B cell (primary cell): ENCODE data around the gene SUGCT. TPM values are rescaled to one million over a fixed set of nuclear protein-coding genes. Genes with fewer than 3 reads are reported as not detected.

Experiments used
- ATAC-seq: fragments of 200-7000 bp; cut with Tn5 transposase; one replicate; pipeline ENCODE4 v1.10.0; 2021; ENCODE audit warnings: low read depth, mild to moderate bottlenecking, moderate number of reproducible peaks, moderate library complexity
- CTCF ChIA-PET: fragments of 350-600 bp; sonication (Branson Sonifier 250); formaldehyde crosslinking; loops from one replicate; lab custom pipeline; 2021; ENCODE audit warnings: antibody characterized with exemption, inconsistent platforms; lab: Charles Lee
- POLR2A ChIA-PET: fragments of 350-600 bp; sonication (Branson Sonifier 250); formaldehyde crosslinking; loops from one replicate; lab custom pipeline; 2021; ENCODE audit warnings: antibody characterized with exemption; lab: Charles Lee
- DNase-seq: peaks from one replicate; pipeline ENCODE4 v3.0.0; 2013
- H2AFZ ChIP-seq: 2 replicates; pipeline ENCODE4 v1.6.1; 2012; ENCODE audit warnings: mild to moderate bottlenecking, low read depth, low read length; ENCODE audit not compliant: insufficient read depth, poor library complexity, severe bottlenecking
- H3K27ac ChIP-seq, 2 donors: 1 replicate in 1 of 2; 2 replicates in 1 of 2; pipeline ENCODE4 v1.5.1; 2012 to 2013; ENCODE audit warnings: low read length in 2 of 2, mild to moderate bottlenecking in 2 of 2, moderate library complexity in 1 of 2
- H3K27me3 ChIP-seq, 4 experiments: fragments of 200-600 bp in 1 of 4; sonication (generic) in 1 of 4; replicated peaks in 1 of 4; 1 replicate in 2 of 4; 2 replicates in 2 of 4; pipeline versions ENCODE4 v1.6.1 to v1.7.0; 2013 to 2016; ENCODE audit warnings: low read length in 3 of 4, mild to moderate bottlenecking in 2 of 4, mixed read lengths in 1 of 4, moderate library complexity in 1 of 4; ENCODE audit not compliant: insufficient read depth in 4 of 4, control insufficient read depth in 3 of 4; ENCODE audit errors: control extremely low read depth in 1 of 4
- H3K36me3 ChIP-seq, 2 experiments: replicated peaks in 1 of 2; 1 replicate in 1 of 2; 2 replicates in 1 of 2; pipeline versions ENCODE4 v1.6.1 to v1.7.1; 2013; ENCODE audit warnings: low read length in 1 of 2; ENCODE audit not compliant: insufficient read depth in 2 of 2, control insufficient read depth in 1 of 2; ENCODE audit errors: control extremely low read depth in 1 of 2, extremely low read depth in 1 of 2
- H3K4me1 ChIP-seq, 2 donors: fragments of 200-600 bp in 1 of 2; sonication (generic) in 1 of 2; 1 replicate in 1 of 2; 2 replicates in 1 of 2; pipeline versions ENCODE4 v1.5.1 to v1.6.1; 2013 to 2017; ENCODE audit warnings: low read length in 2 of 2; ENCODE audit not compliant: control insufficient read depth in 2 of 2, insufficient read depth in 2 of 2
- H3K4me2 ChIP-seq: replicated peaks from 2 replicates; pipeline ENCODE3; 2012; ENCODE audit warnings: mild to moderate bottlenecking, low read depth, low read length; ENCODE audit not compliant: poor library complexity, severe bottlenecking
- H3K4me3 ChIP-seq, 5 experiments: fragments of 200-600 bp in 1 of 5; sonication (generic) in 1 of 5; 1 replicate in 3 of 5; 2 replicates in 2 of 5; pipeline versions ENCODE4 v1.5.1 to v1.7.0; 2011 to 2016; ENCODE audit warnings: low read length in 4 of 5, mild to moderate bottlenecking in 4 of 5, low read depth in 2 of 5, control low read depth in 1 of 5, moderate library complexity in 1 of 5; ENCODE audit not compliant: insufficient read depth in 1 of 5; ENCODE audit errors: control extremely low read depth in 1 of 5, extremely low read depth in 1 of 5
- H3K79me2 ChIP-seq: fragments of 200-600 bp; sonication (generic); one replicate; pipeline ENCODE4 v1.6.0; 2016; ENCODE audit warnings: low read length; ENCODE audit not compliant: control insufficient read depth, insufficient read depth
- H3K9ac ChIP-seq: fragments of 200-600 bp; sonication (generic); 2 replicates; pipeline ENCODE4 v1.6.1; 2017; ENCODE audit warnings: mild to moderate bottlenecking, low read length, moderate library complexity
- H3K9me3 ChIP-seq, 3 donors: one replicate each; pipeline versions ENCODE4 v1.6.1 to v1.7.1; 2013; ENCODE audit warnings: low read length in 2 of 3; ENCODE audit not compliant: control insufficient read depth in 2 of 3, insufficient read depth in 1 of 3; ENCODE audit errors: control extremely low read depth in 1 of 3
- H4K20me1 ChIP-seq: 2 replicates; pipeline ENCODE4 v1.6.0; 2012; ENCODE audit warnings: mild to moderate bottlenecking, low read length; ENCODE audit not compliant: insufficient read depth, control insufficient read depth, poor library complexity, severe bottlenecking
- H3K27ac Mint-ChIP-seq: one replicate; pipeline ENCODE4 v1.8.0; 2021; ENCODE audit warnings: mixed read lengths
- H3K27me3 Mint-ChIP-seq: one replicate; pipeline ENCODE4 v1.8.0; 2021; ENCODE audit warnings: mixed read lengths
- H3K4me1 Mint-ChIP-seq: one replicate; pipeline ENCODE4 v1.8.0; 2021; ENCODE audit warnings: mixed read lengths
- H3K4me3 Mint-ChIP-seq: one replicate; pipeline ENCODE4 v1.8.0; 2021; ENCODE audit warnings: mixed read lengths
- H3K9me3 Mint-ChIP-seq: one replicate; pipeline ENCODE4 v1.8.0; 2022; ENCODE audit warnings: mixed read lengths; ENCODE audit not compliant: insufficient read depth
- CTCF ChIP-seq: fragments of 200-600 bp; IDR thresholded peaks from one replicate; pipeline ENCODE4 v1.8.0; 2022; ENCODE audit warnings: antibody characterized with exemption, mild to moderate bottlenecking
- EZH2 ChIP-seq: IDR thresholded peaks from 2 replicates; pipeline ENCODE4 v1.6.1; 2012; ENCODE audit warnings: borderline replicate concordance, low read depth, mild to moderate bottlenecking, moderate library complexity, low read length; ENCODE audit not compliant: insufficient read depth, poor library complexity, severe bottlenecking
- WGBS: methylation state at CpG from one replicate; pipeline ENCODE4 v1.1.5; 2013; ENCODE audit warnings: missing lambda C conversion rate; ENCODE audit not compliant: insufficient coverage; 5-methylcytosine and 5-hydroxymethylcytosine counted together
- intact Hi-C: fragments of 100-400 bp; cut with micrococcal nuclease; formaldehyde crosslinking; loops from one replicate; pipeline ENCODE4 v1.10.0; 2022
- polyA plus RNA-seq: library from polyadenylated mRNA; depleted of rRNA; stranded (reverse); fragments of >200 nt; gene quantifications from 2 replicates; pipeline ENCODE4 v1.2.3, GENCODE V29; 2012
- total RNA-seq, 2 donors: library from RNA; stranded (reverse); fragments of 120-200 nt in 1 of 2; gene quantifications; 1 replicate in 1 of 2; 2 replicates in 1 of 2; pipeline versions ENCODE4 v1.2.3 to v1.2.4, GENCODE V29; 2013 to 2022

SUGCT gene
- total and polyA plus RNA-seq, 2 donors (not counting 1 experiment from before 2014, with no cell fraction given), result 0.19 to 0.86 TPM

DNA sequence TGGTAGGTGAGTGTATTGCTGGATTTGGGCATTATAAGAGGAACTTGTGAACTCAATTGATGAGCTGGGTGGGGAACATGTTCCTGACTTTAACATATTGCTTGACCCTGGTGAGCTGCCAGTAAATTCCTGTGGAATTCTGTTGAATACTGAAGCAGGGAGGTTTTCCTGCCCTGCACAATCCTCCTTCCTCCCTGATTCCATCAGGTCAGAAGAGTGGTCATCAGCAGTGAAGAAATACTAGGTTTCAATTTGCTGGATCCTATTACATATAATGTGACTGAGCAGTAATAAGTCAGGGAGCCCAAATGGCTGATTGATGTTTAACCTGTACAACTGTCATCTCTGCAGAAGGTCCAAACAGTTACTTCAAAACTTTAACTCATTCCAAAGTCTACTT is 581.2 kb downstream of the SUGCT start:
- H3K79me2 ChIP-seq, result no peaks in the 10 kb centered on the region

DNA sequence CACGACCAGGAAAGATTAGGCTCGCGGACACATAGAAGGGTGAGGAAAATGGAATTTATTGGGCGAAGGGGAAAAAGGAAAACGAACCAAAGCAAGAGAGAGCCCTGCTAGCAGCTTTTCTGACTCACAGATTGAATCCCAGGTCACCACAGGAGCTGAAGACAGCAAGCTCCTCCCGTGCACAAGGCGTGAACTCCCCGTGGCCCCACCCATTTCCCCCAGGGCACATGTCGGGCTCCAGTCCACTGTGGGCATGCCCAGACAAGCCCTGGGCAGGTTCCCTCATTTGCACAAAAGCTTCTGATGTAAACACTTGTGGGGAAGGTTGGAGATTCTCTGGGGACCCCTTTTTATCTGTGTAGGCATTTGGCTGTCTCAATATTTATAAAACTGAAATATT is 582.4 kb downstream of the SUGCT start:
- CTCF ChIA-PET, result no interaction called here
- Histone ChIP-seq H3K4me1 (no peaks in the 10 kb centered on the region), H3K4me3 (no peak overlapping the region), H2AFZ (no peak overlapping the region), H3K9ac (no peak overlapping the region), H3K9me3 (no peaks in the 10 kb centered on the region), H3K27ac (no peak overlapping the region), H3K79me2 (no peaks in the 10 kb centered on the region), H3K36me3 (no peaks in the 10 kb centered on the region), H3K27me3 (no peaks in the 10 kb centered on the region), H3K4me2 (no peak overlapping the region), H4K20me1 (no peaks in the 10 kb centered on the region)
- Mint-ChIP-seq H3K27ac (no peak overlapping the region), H3K9me3 (no peaks in the 10 kb centered on the region), H3K4me3 (no peak overlapping the region), H3K27me3 (peaks cover 3% of the 10 kb centered on the region), H3K4me1 (no peaks in the 10 kb centered on the region)
- ATAC-seq, result no peak
- intact Hi-C loops, result no loop called here
- POLR2A ChIA-PET, result no interaction called here
- 60% methylated on average over 1 of the region's 9 CpGs for WGBS
- DNase-seq, result no peak
- TF ChIP-seq CTCF (no peak), EZH2 (no peak)

More for the DNA sequence above, 581.2 kb downstream of the SUGCT start:
- H2AFZ ChIP-seq, result no peak overlapping the region
- H4K20me1 ChIP-seq, result no peaks in the 10 kb centered on the region
- no peaks in the 10 kb centered on the region for H3K36me3 ChIP-seq
- POLR2A ChIA-PET, result no interaction called here
- H3K9ac ChIP-seq, result no peak overlapping the region
- CTCF ChIA-PET, result no interaction called here
- no peak for ATAC-seq
- TF ChIP-seq EZH2 (no peak), CTCF (no peak)
- no peaks in the 10 kb centered on the region for H3K9me3 Mint-ChIP-seq
- no peaks in the 10 kb centered on the region for H3K4me1 ChIP-seq
- no peak for DNase-seq
- H3K4me3 ChIP-seq, result no peak overlapping the region
- H3K9me3 ChIP-seq, result no peaks in the 10 kb centered on the region
- H3K4me1 Mint-ChIP-seq, result no peaks in the 10 kb centered on the region
- H3K27me3 ChIP-seq, result no peaks in the 10 kb centered on the region
- H3K4me3 Mint-ChIP-seq, result no peak overlapping the region
- intact Hi-C loops, result no loop called here
- H3K27ac Mint-ChIP-seq, result no peak overlapping the region
- no peak overlapping the region for H3K4me2 ChIP-seq
- no peak overlapping the region for H3K27ac ChIP-seq
- peaks cover 3% of the 10 kb centered on the region for H3K27me3 Mint-ChIP-seq
